GM21367 (cell line): Measurements from ENCODE around the gene YWHAH.

Source experiments
- ATAC-seq: cut with Tn5 transposase; IDR thresholded peaks from one replicate; pipeline ENCODE4 v1.9.1; 2021; ENCODE audit not compliant: unreplicated experiment

Gene YWHAH

GRCh38 chr22:31943978-31944699 lies at the start of gene YWHAH:
Gene YWHAH (plus strand): TSS chr22:31944535. CDS start chr22:31944734, 199 bp downstream.
- peak; percentile 40 for ATAC-seq

- ATAC-seq = no peak
These were observed 48.8 kb upstream of the YWHAH start for GRCh38 chr22:31895411-31896123.

GRCh38 chr22:31896472-31896871 lies 47.9 kb upstream of the YWHAH start:
- ATAC-seq = no peak

- ATAC-seq = no peak
These were observed 46.2 kb upstream of the YWHAH start for GRCh38 chr22:31897842-31898805.

GRCh38 chr22:31898926-31899325 lies 45.4 kb upstream of the YWHAH start:
- no peak for ATAC-seq

GRCh38 chr22:31899669-31900068 lies 44.7 kb upstream of the YWHAH start:
- ATAC-seq = no peak

- no peak for ATAC-seq
These were observed 42.8 kb upstream of the YWHAH start for GRCh38 chr22:31901388-31902137.

- no peak for ATAC-seq
These were observed 39.7 kb upstream of the YWHAH start for GRCh38 chr22:31904651-31905050.

GRCh38 chr22:31905356-31905755 lies 39.0 kb upstream of the YWHAH start:
- ATAC-seq = no peak

GRCh38 chr22:31906086-31906485 lies 38.2 kb upstream of the YWHAH start:
- no peak for ATAC-seq

GRCh38 chr22:31906569-31906968 lies 37.8 kb upstream of the YWHAH start:
- no peak for ATAC-seq

GRCh38 chr22:31909977-31910376 lies 34.4 kb upstream of the YWHAH start:
- no peak for ATAC-seq

GRCh38 chr22:31911565-31912406 lies 32.5 kb upstream of the YWHAH start:
- no peak for ATAC-seq

- no peak for ATAC-seq
These were observed 32.0 kb upstream of the YWHAH start for GRCh38 chr22:31912407-31912743.

GRCh38 chr22:31915586-31915985 lies 28.7 kb upstream of the YWHAH start:
- no peak for ATAC-seq

GRCh38 chr22:31917227-31917921 lies 27.0 kb upstream of the YWHAH start:
- ATAC-seq = no peak

GRCh38 chr22:31919730-31920129 lies 24.6 kb upstream of the YWHAH start:
- no peak for ATAC-seq

GRCh38 chr22:31920306-31920705 lies 24.0 kb upstream of the YWHAH start:
- ATAC-seq = no peak

- no peak for ATAC-seq
These were observed 23.2 kb upstream of the YWHAH start for GRCh38 chr22:31921106-31921505.
